A673 (cell line): ENCODE results near the gene FKBP2. TPM values are rescaled to one million over a fixed set of nuclear protein-coding genes. Genes with fewer than 3 reads are reported as not detected.

Source experiments
- BruUV-seq: library from RNA; stranded (reverse); fragments of 400-500 nt; replicated peaks from 2 replicates; lab custom pipeline; 2021; lab: Mats Ljungman, UMichigan
- CTCF ChIA-PET: fragments of 300-600 bp; sonication (Branson Sonifier 250); formaldehyde crosslinking; loops from one replicate; lab custom pipeline; 2022; ENCODE audit warnings: antibody characterized with exemption; lab: Charles Lee
- POLR2A ChIA-PET: fragments of 300-600 bp; sonication (Branson Sonifier 250); formaldehyde crosslinking; loops from one replicate; lab custom pipeline; 2022; ENCODE audit warnings: antibody characterized with exemption; ENCODE audit not compliant: low non-redundant PET; lab: Charles Lee
- DNase-seq: peaks from one replicate; pipeline ENCODE4 v3.0.0-alpha.2; 2015; ENCODE audit warnings: low spot score
- H3K27ac ChIP-seq: fragments of 200-600 bp; sonication (generic); 2 replicates; pipeline ENCODE4 v1.5.1; 2016; ENCODE audit warnings: mixed run types, low read depth, mild to moderate bottlenecking, mixed read lengths, antibody characterized with exemption, low read length; ENCODE audit not compliant: poor library complexity, severe bottlenecking
- H3K27me3 ChIP-seq: fragments of 200-600 bp; sonication (generic); replicated peaks from 2 replicates; pipeline ENCODE4 v1.6.1; 2017; ENCODE audit warnings: mixed run types, low read depth, mild to moderate bottlenecking, mixed read lengths, antibody characterized with exemption, low read length; ENCODE audit not compliant: insufficient read depth, poor library complexity
- H3K36me3 ChIP-seq: fragments of 200-600 bp; sonication (generic); 2 replicates; pipeline ENCODE4 v1.6.1; 2016; ENCODE audit warnings: mixed run types, mild to moderate bottlenecking, mixed read lengths, antibody characterized with exemption, low read length; ENCODE audit not compliant: insufficient read depth, poor library complexity, severe bottlenecking
- H3K4me1 ChIP-seq: fragments of 200-600 bp; sonication (generic); 2 replicates; pipeline ENCODE4 v1.6.1; 2017; ENCODE audit warnings: mixed run types, mild to moderate bottlenecking, mixed read lengths, antibody characterized with exemption, low read length; ENCODE audit not compliant: insufficient read depth, poor library complexity, severe bottlenecking
- H3K4me3 ChIP-seq: fragments of 200-600 bp; sonication (generic); 2 replicates; pipeline ENCODE4 v1.5.1; 2016; ENCODE audit warnings: low read depth, mixed run types, mild to moderate bottlenecking, mixed read lengths, low read length; ENCODE audit not compliant: poor library complexity, severe bottlenecking
- H3K9me3 ChIP-seq: fragments of 200-600 bp; sonication (generic); 2 replicates; pipeline ENCODE4 v1.6.1; 2016; ENCODE audit warnings: mixed run types, low read depth, mild to moderate bottlenecking, mixed read lengths, antibody characterized with exemption, low read length; ENCODE audit not compliant: poor library complexity, severe bottlenecking
- EZH2 ChIP-seq: fragments of 200-600 bp; sonication (generic); IDR thresholded peaks from 2 replicates; pipeline ENCODE4 v1.6.1; 2017; ENCODE audit warnings: borderline replicate concordance, low read depth, mild to moderate bottlenecking, mixed read lengths, antibody characterized with exemption, low read length; ENCODE audit not compliant: poor library complexity, severe bottlenecking
- intact Hi-C: fragments of 100-400 bp; cut with micrococcal nuclease; formaldehyde crosslinking; loops from one replicate; pipeline ENCODE4 v1.10.0; 2022; ENCODE audit not compliant: unreplicated experiment
- total RNA-seq: library from RNA; stranded (reverse); gene quantifications from 2 replicates; pipeline ENCODE4 v1.2.3, GENCODE V29; 2021
- TF ChIP-seq, protein P1 (sequence below): fragments of 300-800, 200-600 bp; sonication (generic); conservative IDR thresholded peaks from 2 replicates; pipeline ENCODE4 v1.5.1; 2017; ENCODE audit warnings: low read depth, mild to moderate bottlenecking, antibody characterized with exemption, low read length, moderate library complexity, mixed read lengths

Gene FKBP2
- total RNA-seq, 1 experiment from 2014 or later: 57.5 TPM

DNA sequence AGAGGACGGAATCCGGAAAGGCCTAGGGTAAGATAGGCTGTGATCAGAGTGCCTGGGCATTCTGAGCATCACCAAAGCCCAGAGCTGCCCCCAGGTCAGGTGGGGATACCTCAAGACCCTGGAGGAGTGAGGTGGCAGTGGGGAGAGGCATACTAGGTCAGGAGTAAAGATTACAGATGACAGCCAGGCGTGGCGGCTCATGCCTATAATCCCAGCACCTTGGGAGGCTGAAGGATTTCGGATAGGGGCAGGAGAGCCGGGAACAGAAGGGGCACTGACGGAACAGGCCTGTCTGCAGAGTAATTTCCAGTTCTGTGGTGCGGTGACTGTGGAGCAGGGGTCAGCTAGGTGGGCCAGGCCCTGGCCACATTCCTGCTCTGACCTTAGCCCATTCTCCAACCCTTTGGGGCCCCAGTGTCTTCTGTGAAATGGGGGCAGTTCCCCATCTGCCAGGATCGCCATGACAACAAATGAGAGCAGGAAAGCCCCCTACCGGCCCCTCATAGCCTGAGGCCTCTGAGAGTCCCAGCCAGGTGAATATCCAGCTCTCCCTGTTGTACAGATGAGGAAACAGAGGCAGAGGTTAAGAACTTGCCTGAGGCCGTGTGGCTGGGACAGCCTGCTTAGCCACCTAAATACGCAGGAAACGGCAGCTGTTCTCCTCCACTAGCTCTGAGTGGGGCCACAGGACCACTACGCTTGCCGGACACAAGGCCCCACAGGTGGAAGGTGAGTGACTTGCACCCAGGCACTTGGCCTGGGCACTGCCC lies 34.3 kb downstream of the FKBP2 start:
- TF ChIP-seq, protein P1, sequence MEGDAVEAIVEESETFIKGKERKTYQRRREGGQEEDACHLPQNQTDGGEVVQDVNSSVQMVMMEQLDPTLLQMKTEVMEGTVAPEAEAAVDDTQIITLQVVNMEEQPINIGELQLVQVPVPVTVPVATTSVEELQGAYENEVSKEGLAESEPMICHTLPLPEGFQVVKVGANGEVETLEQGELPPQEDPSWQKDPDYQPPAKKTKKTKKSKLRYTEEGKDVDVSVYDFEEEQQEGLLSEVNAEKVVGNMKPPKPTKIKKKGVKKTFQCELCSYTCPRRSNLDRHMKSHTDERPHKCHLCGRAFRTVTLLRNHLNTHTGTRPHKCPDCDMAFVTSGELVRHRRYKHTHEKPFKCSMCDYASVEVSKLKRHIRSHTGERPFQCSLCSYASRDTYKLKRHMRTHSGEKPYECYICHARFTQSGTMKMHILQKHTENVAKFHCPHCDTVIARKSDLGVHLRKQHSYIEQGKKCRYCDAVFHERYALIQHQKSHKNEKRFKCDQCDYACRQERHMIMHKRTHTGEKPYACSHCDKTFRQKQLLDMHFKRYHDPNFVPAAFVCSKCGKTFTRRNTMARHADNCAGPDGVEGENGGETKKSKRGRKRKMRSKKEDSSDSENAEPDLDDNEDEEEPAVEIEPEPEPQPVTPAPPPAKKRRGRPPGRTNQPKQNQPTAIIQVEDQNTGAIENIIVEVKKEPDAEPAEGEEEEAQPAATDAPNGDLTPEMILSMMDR: no peak
- no peak for TF ChIP-seq EZH2
- Histone ChIP-seq H3K27me3 (no peaks in the 10 kb centered on the region), H3K4me3 (no peak overlapping the region), H3K4me1 (peaks cover 6% of the 10 kb centered on the region), H3K36me3 (peaks cover 10% of the 10 kb centered on the region), H3K9me3 (no peaks in the 10 kb centered on the region), H3K27ac (peak overlapping the region; percentile 40)
- no peak for DNase-seq
- no TSS peak for BruUV-seq
- POLR2A ChIA-PET: no interaction called here
- CTCF ChIA-PET: interaction anchor here (0.7 kb wide), 1 partner anchor 23 kb away, joined by 10 read pairs; no protein-coding TSS in a partner anchor
- intact Hi-C loops: no loop called here

DNA sequence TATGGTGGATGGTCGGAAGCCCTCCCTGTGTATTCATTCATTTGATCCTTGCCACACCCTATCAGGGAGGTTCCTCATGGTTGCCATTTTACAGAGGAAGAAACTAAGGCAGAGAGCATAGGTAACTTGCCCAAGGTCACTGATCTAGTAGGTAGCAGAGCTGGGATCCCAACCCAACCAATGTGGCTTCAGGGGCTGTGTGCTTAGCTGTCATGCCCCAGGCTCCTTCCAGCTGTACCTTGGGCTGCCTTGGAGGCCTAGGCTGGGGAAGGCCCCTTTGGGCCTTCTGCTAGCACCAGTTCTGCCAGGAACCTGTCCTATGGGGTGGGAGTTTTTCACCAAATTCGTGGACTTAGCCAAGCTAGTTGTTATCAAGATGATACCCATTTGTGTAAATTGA lies 34.9 kb downstream of the FKBP2 start:
- DNase-seq: no peak

DNA sequence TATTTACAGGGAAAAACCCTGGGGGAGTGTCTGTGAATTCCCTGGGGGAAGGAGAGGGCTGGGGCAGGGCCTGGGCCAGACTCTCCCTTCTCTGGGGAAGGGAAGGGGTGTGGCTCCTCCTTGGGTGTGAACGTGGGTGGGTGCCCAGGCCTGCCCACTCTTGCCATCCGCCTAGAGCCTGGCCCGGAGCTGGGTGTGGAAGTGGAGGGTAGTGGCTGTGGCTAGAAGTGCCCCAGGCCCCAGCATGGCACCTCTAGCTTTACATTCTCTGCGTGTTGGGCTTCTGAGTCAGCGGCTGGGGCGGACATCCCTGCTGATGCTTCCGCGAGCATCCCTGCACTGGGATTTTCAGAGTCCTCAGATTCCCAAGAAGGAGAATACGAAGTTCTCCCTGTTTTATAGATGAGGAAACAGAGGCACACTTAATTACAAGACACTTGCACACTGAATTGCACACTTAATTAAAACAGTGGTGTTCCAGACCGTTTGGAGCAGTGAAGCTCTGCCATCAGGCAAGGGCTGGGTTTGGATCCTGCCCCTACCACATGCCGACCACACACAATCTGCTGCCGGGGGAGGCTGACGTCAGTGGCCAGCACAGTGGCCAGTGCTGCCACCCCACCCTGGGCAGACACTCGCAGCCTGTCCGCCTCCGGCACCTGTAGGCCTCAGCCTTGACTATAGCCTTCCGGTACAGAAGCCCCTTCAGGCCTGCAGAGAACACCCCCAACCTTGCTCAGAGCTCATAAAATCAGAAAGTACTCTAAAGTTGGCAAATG lies 35.9 kb downstream of the FKBP2 start:
- no TSS peak for BruUV-seq
- no peaks in the 10 kb centered on the region for H3K27me3 ChIP-seq
- TF ChIP-seq, protein P1: no peak
- TF ChIP-seq EZH2: no peak
- no peak overlapping the region for H3K4me3 ChIP-seq
- peaks cover 3% of the 10 kb centered on the region for H3K4me1 ChIP-seq
- no peak overlapping the region for H3K27ac ChIP-seq
- no peak for DNase-seq
- CTCF ChIA-PET: no interaction called here
- H3K9me3 ChIP-seq: no peaks in the 10 kb centered on the region
- intact Hi-C loops: no loop called here
- POLR2A ChIA-PET: no interaction called here
- H3K36me3 ChIP-seq: peaks cover 10% of the 10 kb centered on the region

More for the DNA sequence above, 34.9 kb downstream of the FKBP2 start:
- intact Hi-C loops: no loop called here
- Histone ChIP-seq H3K27ac (no peak overlapping the region), H3K36me3 (peaks cover 10% of the 10 kb centered on the region), H3K4me1 (peaks cover 6% of the 10 kb centered on the region), H3K4me3 (no peak overlapping the region), H3K9me3 (no peaks in the 10 kb centered on the region), H3K27me3 (no peaks in the 10 kb centered on the region)
- TF ChIP-seq EZH2: no peak
- TF ChIP-seq, protein P1: no peak
- CTCF ChIA-PET: no interaction called here
- no TSS peak for BruUV-seq
- POLR2A ChIA-PET: no interaction called here
